Measurements from ENCODE around the gene EYS.

Gene EYS

GRCh38 chr6:65707126-65707826, at the start of gene EYS:
EYS (minus strand) TSS chr6:65707226; CDS start chr6:65495410, 211,816 bp downstream.
- DNase-seq (ENCODE audit: low read depth), result no peak

DNA sequence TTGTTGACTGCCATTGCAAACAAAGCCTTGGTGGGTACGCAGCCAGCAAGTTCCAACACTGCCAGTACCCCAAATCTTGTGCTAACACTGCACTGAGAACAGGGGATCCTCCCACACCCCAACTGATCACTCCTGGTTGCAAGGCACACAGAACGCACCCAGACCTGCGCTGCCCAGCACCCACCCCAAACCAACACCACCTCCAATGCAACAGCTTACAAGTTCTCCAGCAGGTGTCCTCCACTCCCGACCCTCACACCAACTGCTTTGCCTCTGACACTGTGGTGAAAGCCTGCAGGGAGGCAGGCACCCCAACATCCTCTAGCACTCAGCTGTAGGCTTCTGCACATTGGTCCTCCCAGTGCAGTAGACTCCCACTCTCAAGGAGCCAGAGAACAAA, 39.3 kb upstream of the EYS start:
- no peak for DNase-seq (ENCODE audit: low read depth)

DNA sequence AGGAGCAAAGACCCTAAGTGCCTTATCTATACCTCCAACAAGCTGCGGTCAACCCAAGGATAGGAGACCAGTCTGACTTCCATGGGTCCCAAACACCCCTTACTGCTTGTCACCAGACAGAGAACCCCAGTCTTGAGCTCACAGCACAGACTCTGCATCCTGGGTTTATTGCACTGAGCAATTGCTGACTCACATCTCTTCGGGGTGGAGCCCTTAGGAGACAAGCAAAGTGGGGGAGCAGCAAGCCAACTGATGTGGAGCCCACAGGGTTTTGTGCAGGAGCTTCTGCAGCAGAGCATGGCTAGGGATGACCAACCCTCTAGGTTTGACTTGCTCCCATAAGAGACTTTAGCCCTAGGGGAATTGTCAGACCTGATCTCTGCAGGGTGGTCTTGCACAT, 38.6 kb upstream of the EYS start:
- no peak for DNase-seq (ENCODE audit: low read depth)

- DNase-seq (ENCODE audit: low read depth), result no peak
These were observed 22.0 kb upstream of the EYS start for GRCh38 chr6:65728879-65729479.

- no peak for DNase-seq (ENCODE audit: low read depth)
These were observed 12.1 kb upstream of the EYS start for GRCh38 chr6:65719101-65719500.

DNA sequence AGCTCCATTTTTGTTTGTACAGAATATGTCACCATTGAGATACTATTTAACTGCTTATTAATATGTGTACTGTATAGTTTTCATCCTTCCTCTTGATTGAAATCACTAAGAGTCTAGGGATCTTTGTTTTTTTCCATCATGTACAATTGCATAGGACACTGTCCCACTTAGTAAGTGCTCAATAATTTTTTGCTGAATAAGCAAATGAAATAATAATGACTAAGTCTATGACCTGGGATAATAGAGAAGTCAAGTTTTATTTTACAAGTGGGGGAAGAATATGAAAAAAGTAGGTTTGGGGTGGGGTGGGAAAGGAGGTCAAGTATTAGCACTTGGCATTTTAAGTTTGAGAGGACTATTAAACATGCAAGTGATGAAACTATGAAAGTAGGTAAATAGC, 4.5 kb upstream of the EYS start:
- no peak for DNase-seq (ENCODE audit: low read depth)

DNA sequence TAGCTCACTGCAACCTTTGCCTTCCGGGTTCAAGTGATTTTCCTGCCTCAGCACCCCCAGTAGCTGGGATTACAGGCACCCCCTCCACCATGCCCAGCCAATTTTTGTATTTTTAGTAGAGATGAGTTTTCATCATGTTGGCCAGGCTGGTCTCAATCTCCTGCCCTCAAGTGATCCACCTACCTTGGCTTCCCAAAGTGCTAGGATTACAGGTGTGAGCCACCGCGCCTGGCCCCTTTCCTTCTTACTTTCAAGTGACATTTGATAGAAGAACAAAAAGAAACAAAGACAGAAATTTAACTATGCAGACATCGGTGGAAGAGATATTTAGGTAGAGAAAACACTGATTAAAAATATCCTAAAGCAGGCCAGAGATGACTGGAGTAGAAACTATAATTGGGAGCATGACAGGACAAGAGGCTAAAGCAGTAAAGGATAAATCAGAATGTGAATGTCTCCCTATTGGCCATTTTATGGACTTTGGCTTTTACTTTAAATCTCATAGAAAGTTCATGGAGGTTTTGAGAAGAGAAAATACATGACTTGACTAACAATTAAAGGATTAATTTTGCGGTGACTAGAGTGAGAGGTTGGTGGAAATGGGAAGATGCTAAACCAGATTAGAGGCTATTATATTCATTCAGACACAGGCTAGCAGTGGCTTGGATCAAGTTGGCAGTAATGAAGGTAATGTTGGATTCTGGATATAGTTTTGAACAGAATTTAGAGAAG, 2.2 kb upstream of the EYS start:
- no peak for DNase-seq (ENCODE audit: low read depth)

- DNase-seq (ENCODE audit: low read depth), result no peak
These were observed 1.1 kb upstream of the EYS start for GRCh38 chr6:65708162-65708561.

- no peak for DNase-seq (ENCODE audit: low read depth)
These were observed 590 bp downstream of the EYS start for GRCh38 chr6:65706436-65706835.

DNA sequence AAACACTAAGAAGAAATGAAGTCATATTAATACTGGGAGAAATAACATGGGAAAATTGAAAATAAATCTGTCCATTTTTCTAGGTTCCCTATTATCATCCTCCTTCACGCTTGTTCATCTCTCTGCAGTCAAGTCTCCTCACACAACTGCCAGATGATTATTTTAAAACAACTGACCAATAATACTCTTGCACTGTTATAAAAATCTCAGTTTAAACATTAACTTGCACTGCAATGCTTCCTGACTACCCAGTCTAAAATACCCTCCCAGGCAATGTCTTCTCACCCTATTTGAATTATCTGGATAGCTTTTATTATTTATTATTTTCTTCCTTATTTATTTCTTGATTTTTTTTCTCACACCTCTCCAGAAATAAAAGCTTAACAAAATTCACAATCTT, 5.7 kb downstream of the EYS start:
- DNase-seq (ENCODE audit: low read depth), result no peak

- no peak for DNase-seq (ENCODE audit: low read depth)
These were observed 6.5 kb downstream of the EYS start for GRCh38 chr6:65700561-65700960.

- no peak for DNase-seq (ENCODE audit: low read depth)
These were observed 14.9 kb downstream of the EYS start for GRCh38 chr6:65692109-65692508.

- no peak for DNase-seq (ENCODE audit: low read depth)
These were observed 26.8 kb downstream of the EYS start for GRCh38 chr6:65680232-65680631.

- DNase-seq (ENCODE audit: low read depth), result no peak
These were observed 35.1 kb downstream of the EYS start for GRCh38 chr6:65671922-65672321.

DNA sequence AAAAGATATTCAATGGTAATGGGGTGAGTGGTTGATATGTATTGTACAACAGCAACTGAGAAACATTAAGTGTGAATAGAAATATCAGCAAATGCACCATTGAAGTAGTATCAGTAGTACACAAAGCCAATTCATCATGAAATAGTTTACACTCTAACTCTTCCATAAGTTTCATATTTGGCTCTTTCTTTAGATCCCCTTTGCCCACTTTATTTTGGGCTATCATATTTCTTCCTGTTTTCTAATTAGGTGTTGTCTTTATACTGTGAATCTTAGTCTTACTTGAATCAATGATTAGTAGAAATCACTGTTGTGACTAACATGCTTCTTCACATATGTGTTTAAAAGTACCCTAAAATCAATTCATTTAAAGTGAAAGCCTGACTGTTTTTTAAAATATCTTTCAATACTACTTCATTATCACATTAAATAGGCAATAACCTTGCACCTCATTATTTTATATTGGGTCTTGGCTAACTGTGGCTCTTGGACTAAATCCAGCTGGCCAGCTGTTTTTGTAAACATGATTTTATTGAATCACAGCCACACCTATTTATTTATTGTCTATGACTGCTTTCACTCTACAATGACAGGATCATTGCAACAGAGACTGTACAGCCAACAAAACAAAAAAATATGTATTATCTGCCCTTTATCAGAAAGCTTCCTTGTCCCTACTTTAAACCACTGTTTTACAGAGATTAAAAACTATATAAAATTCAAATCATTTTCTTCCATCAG, 38.9 kb downstream of the EYS start:
- DNase-seq (ENCODE audit: low read depth), result no peak

DNA sequence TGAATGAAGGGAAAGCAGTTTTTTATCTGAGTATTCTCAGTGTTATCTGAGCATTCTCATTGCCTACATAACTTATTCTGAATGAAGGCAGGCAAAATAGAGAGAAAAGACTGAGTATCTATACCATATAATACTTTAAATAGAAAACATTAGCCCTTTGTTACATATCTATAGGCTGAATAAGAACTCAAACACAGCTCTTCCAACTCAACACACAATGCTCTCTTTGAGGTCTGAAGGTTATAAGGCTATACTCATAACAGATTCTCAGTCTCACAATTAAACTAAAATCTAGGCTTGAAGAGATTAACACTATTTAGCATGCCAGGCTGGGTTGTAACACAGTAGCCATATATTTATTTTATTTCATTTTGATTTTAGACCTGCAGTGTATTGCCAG, 56.9 kb downstream of the EYS start:
- no peak for DNase-seq (ENCODE audit: low read depth)

DNA sequence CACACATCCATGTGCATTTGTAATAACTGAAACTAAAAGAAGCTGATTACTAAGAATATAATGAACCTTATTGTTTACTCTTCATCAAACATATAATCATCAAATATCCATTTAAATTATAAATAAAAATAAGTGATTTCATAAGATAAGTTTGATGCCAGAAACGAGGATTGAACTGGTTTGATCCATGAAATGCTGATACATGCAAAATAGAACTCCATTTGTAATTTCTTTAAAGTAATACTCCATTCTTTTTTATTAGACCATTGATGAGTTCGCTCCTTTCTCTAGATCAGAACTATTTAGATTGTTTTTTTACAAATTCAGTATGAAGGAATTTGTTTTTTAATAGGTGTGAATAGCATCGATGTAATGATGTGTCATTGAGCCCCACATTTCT, 57.6 kb downstream of the EYS start:
- no peak for DNase-seq (ENCODE audit: low read depth)

GRCh38 chr6:65646544-65646943, 60.5 kb downstream of the EYS start:
- DNase-seq (ENCODE audit: low read depth), result no peak

GRCh38 chr6:65642776-65643175, 64.2 kb downstream of the EYS start:
- DNase-seq (ENCODE audit: low read depth), result no peak

- no peak for DNase-seq (ENCODE audit: low read depth)
These were observed 68.8 kb downstream of the EYS start for GRCh38 chr6:65638047-65638831.

- DNase-seq (ENCODE audit: low read depth), result no peak
These were observed 69.6 kb downstream of the EYS start for GRCh38 chr6:65637289-65638046.

All from HS-27A (cell line).